HL-60 (cell line): ENCODE data around the gene NPHP1.
"Not testable (repeated sequence)": the region's sequence is repeated elsewhere in the genome, so short reads cannot be mapped to it uniquely, and the experiment has no call there.

Experiments
- GABPA ChIP-seq: IDR thresholded peaks from 2 replicates; pipeline ENCODE4 v1.6.1; 2012; ENCODE audit warnings: low read depth
- POLR2AphosphoS5 ChIP-seq: IDR thresholded peaks from 2 replicates; pipeline ENCODE4 v1.6.1; 2012; ENCODE audit warnings: low read depth
- SPI1 ChIP-seq: IDR thresholded peaks from 2 replicates; pipeline ENCODE4 v1.6.1; 2012; ENCODE audit warnings: low read depth, mild to moderate bottlenecking, borderline replicate concordance
- TF ChIP-seq, protein P1 (sequence below): IDR thresholded peaks from one replicate; pipeline ENCODE4 v1.5.1; 2011; ENCODE audit warnings: low read length, control low read depth, inconsistent platforms; ENCODE audit not compliant: insufficient read depth
- TF ChIP-seq, protein P2 (sequence below): IDR thresholded peaks from 2 replicates; pipeline ENCODE4 v1.6.1; 2012; ENCODE audit warnings: low read depth; ENCODE audit not compliant: insufficient replicate concordance

DNA sequence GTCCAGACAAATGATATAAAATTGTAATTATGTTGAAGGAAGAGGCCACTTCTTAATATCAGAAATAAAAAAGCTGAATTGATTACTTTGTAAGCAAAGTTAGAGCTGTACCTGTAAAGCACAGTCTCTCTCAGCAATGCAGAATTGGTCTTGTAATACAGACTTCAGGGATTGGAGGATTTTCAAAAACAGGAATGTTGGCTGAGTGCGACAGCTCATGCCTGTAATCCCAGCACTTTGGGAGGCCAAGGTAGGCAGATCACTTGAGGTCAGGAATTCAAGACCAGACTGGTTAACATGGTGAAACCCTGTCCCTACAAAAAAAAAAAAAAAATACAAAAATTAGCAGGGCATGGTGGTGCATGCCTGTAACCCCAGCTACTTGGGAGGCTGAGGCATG is 17.8 kb upstream of the NPHP1 start:
- not testable (repeated sequence) for TF ChIP-seq GABPA, POLR2AphosphoS5, SPI1
- TF ChIP-seq, protein P1, sequence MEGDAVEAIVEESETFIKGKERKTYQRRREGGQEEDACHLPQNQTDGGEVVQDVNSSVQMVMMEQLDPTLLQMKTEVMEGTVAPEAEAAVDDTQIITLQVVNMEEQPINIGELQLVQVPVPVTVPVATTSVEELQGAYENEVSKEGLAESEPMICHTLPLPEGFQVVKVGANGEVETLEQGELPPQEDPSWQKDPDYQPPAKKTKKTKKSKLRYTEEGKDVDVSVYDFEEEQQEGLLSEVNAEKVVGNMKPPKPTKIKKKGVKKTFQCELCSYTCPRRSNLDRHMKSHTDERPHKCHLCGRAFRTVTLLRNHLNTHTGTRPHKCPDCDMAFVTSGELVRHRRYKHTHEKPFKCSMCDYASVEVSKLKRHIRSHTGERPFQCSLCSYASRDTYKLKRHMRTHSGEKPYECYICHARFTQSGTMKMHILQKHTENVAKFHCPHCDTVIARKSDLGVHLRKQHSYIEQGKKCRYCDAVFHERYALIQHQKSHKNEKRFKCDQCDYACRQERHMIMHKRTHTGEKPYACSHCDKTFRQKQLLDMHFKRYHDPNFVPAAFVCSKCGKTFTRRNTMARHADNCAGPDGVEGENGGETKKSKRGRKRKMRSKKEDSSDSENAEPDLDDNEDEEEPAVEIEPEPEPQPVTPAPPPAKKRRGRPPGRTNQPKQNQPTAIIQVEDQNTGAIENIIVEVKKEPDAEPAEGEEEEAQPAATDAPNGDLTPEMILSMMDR, result not testable (repeated sequence)
- TF ChIP-seq, protein P2, sequence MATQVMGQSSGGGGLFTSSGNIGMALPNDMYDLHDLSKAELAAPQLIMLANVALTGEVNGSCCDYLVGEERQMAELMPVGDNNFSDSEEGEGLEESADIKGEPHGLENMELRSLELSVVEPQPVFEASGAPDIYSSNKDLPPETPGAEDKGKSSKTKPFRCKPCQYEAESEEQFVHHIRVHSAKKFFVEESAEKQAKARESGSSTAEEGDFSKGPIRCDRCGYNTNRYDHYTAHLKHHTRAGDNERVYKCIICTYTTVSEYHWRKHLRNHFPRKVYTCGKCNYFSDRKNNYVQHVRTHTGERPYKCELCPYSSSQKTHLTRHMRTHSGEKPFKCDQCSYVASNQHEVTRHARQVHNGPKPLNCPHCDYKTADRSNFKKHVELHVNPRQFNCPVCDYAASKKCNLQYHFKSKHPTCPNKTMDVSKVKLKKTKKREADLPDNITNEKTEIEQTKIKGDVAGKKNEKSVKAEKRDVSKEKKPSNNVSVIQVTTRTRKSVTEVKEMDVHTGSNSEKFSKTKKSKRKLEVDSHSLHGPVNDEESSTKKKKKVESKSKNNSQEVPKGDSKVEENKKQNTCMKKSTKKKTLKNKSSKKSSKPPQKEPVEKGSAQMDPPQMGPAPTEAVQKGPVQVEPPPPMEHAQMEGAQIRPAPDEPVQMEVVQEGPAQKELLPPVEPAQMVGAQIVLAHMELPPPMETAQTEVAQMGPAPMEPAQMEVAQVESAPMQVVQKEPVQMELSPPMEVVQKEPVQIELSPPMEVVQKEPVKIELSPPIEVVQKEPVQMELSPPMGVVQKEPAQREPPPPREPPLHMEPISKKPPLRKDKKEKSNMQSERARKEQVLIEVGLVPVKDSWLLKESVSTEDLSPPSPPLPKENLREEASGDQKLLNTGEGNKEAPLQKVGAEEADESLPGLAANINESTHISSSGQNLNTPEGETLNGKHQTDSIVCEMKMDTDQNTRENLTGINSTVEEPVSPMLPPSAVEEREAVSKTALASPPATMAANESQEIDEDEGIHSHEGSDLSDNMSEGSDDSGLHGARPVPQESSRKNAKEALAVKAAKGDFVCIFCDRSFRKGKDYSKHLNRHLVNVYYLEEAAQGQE, result not testable (repeated sequence)
